IMR-90 (cell line): ENCODE measurements around the gene SYNGR3. TPM values are rescaled to one million over a fixed set of nuclear protein-coding genes. Genes with fewer than 3 reads are reported as not detected.

Experiments used
- ATAC-seq: fragments of 200-7000 bp; cut with Tn5 transposase; 2 replicates; pipeline ENCODE4 v1.9.1; 2020; ENCODE audit warnings: low read depth, mild to moderate bottlenecking, moderate library complexity
- BruUV-seq: library from RNA; stranded (reverse); fragments of 400-500 nt; replicated peaks from 2 replicates; lab custom pipeline; 2021; lab: Mats Ljungman, UMichigan
- CTCF ChIA-PET: fragments of 300-600 bp; formaldehyde crosslinking; extraction: SDS; loops from one replicate; lab custom pipeline; 2021; ENCODE audit warnings: antibody characterized with exemption; lab: Yijun Ruan, JAX
- POLR2A ChIA-PET: fragments of 300-600 bp; sonication (Branson Sonifier 250); formaldehyde crosslinking; loops from one replicate; lab custom pipeline; 2022; ENCODE audit warnings: antibody characterized with exemption; ENCODE audit not compliant: unreplicated experiment; lab: Charles Lee
- DNase-seq: peaks from one replicate; pipeline ENCODE4 v3.0.0; 2013
- H2AFZ ChIP-seq: replicated peaks from 2 replicates; pipeline ENCODE3; 2013; ENCODE audit warnings: low read length, mild to moderate bottlenecking; ENCODE audit not compliant: poor library complexity
- H2AK5ac ChIP-seq: 2 replicates; pipeline ENCODE4 v1.6.1; 2013; ENCODE audit warnings: low read depth, low read length, inconsistent platforms
- H2AK9ac ChIP-seq: replicated peaks from 2 replicates; pipeline ENCODE3; 2013; ENCODE audit warnings: mild to moderate bottlenecking, low read depth, low read length, moderate library complexity; ENCODE audit not compliant: poor library complexity
- H2BK120ac ChIP-seq: 2 replicates; pipeline ENCODE4 v1.6.1; 2013; ENCODE audit warnings: low read depth, low read length, inconsistent platforms
- H2BK15ac ChIP-seq: 3 replicates; pipeline ENCODE4 v1.6.1; 2013; ENCODE audit warnings: low read depth, low read length, inconsistent platforms
- H2BK20ac ChIP-seq: 2 replicates; pipeline ENCODE4 v1.6.1; 2013; ENCODE audit warnings: low read depth, mild to moderate bottlenecking, inconsistent platforms, low read length, moderate library complexity
- H2BK5ac ChIP-seq: 2 replicates; pipeline ENCODE4 v1.6.1; 2013; ENCODE audit warnings: mild to moderate bottlenecking, low read depth, low read length, inconsistent platforms; ENCODE audit not compliant: poor library complexity, severe bottlenecking
- H3K14ac ChIP-seq: replicated peaks from 2 replicates; pipeline ENCODE4 v1.6.1; 2013; ENCODE audit warnings: low read depth, low read length, inconsistent platforms
- H3K18ac ChIP-seq: 2 replicates; pipeline ENCODE4 v1.6.1; 2013; ENCODE audit warnings: low read depth, low read length, control low read depth
- H3K23ac ChIP-seq: 2 replicates; pipeline ENCODE4 v1.6.1; 2013; ENCODE audit warnings: low read depth, low read length, inconsistent platforms
- H3K27ac ChIP-seq: 2 replicates; pipeline ENCODE4 v1.5.1; 2013; ENCODE audit warnings: mild to moderate bottlenecking, control low read depth, low read length; ENCODE audit not compliant: insufficient read depth
- H3K27me3 ChIP-seq: 2 replicates; pipeline ENCODE4 v1.6.1; 2013; ENCODE audit warnings: low read length; ENCODE audit not compliant: control insufficient read depth, insufficient read depth
- H3K36me3 ChIP-seq: 2 replicates; pipeline ENCODE4 v1.6.1; 2013; ENCODE audit warnings: low read length, mixed read lengths; ENCODE audit not compliant: control insufficient read depth, insufficient read depth
- H3K4ac ChIP-seq: 2 replicates; pipeline ENCODE4 v1.6.1; 2013; ENCODE audit warnings: low read depth, low read length, inconsistent platforms
- H3K4me1 ChIP-seq: 2 replicates; pipeline ENCODE4 v1.6.1; 2013; ENCODE audit warnings: low read length, mixed read lengths; ENCODE audit not compliant: control insufficient read depth, insufficient read depth
- H3K4me2 ChIP-seq: 2 replicates; pipeline ENCODE4 v1.6.1; 2013; ENCODE audit warnings: low read depth, mild to moderate bottlenecking, control low read depth, low read length, moderate library complexity
- H3K4me3 ChIP-seq: 2 replicates; pipeline ENCODE4 v1.5.1; 2013; ENCODE audit warnings: low read depth, mild to moderate bottlenecking, control low read depth, low read length, moderate library complexity; ENCODE audit not compliant: insufficient read depth
- H3K56ac ChIP-seq: 2 replicates; pipeline ENCODE4 v1.6.1; 2013; ENCODE audit warnings: low read length, inconsistent platforms; ENCODE audit not compliant: insufficient read depth; ENCODE audit errors: extremely low read depth
- H3K79me1 ChIP-seq, 2 experiments: 2 replicates each; pipeline ENCODE4 v1.6.1; 2013; ENCODE audit warnings: low read length in 2 of 2, inconsistent platforms in 1 of 2, low read depth in 1 of 2
- H3K9ac ChIP-seq: 2 replicates; pipeline ENCODE4 v1.6.1; 2013; ENCODE audit warnings: low read depth, low read length, control low read depth
- H3K9me1 ChIP-seq: 2 replicates; pipeline ENCODE4 v1.6.1; 2013; ENCODE audit warnings: low read length, inconsistent platforms; ENCODE audit not compliant: insufficient read depth
- H3K9me3 ChIP-seq: 2 replicates; pipeline ENCODE4 v1.6.1; 2013; ENCODE audit warnings: low read length; ENCODE audit not compliant: control insufficient read depth, insufficient read depth
- H4K20me1 ChIP-seq: 2 replicates; pipeline ENCODE4 v1.6.1; 2013; ENCODE audit warnings: low read length, inconsistent platforms; ENCODE audit not compliant: insufficient read depth
- H4K5ac ChIP-seq: 2 replicates; pipeline ENCODE4 v1.6.1; 2013; ENCODE audit warnings: mild to moderate bottlenecking, low read depth, low read length, control low read depth
- H4K8ac ChIP-seq, 2 experiments: 2 replicates each; pipeline ENCODE4 v1.6.1; 2013; ENCODE audit warnings: low read depth in 2 of 2, low read length in 2 of 2, control low read depth in 1 of 2, inconsistent platforms in 1 of 2
- H4K91ac ChIP-seq: 2 replicates; pipeline ENCODE4 v1.6.1; 2013; ENCODE audit warnings: low read depth, low read length, inconsistent platforms; ENCODE audit not compliant: insufficient read depth
- ELK1 ChIP-seq: fragments of 150-350 bp; IDR thresholded peaks from 2 replicates; pipeline ENCODE4 v1.6.1; 2016; ENCODE audit warnings: low read depth, mild to moderate bottlenecking, low read length, moderate library complexity, borderline replicate concordance
- FOS ChIP-seq: fragments of 150-350 bp; IDR thresholded peaks from 2 replicates; pipeline ENCODE4 v1.6.1; 2016; ENCODE audit warnings: low read depth, low read length
- MAFK ChIP-seq: IDR thresholded peaks from 2 replicates; pipeline ENCODE4 v1.6.1; 2012; ENCODE audit warnings: low read depth, low read length, improper control_type of control experiment
- MAZ ChIP-seq: IDR thresholded peaks from 2 replicates; pipeline ENCODE4 v1.6.1; 2012; ENCODE audit warnings: low read depth, mild to moderate bottlenecking, low read length, improper control_type of control experiment, moderate library complexity, borderline replicate concordance
- RAD21 ChIP-seq: IDR thresholded peaks from 2 replicates; pipeline ENCODE4 v1.6.1; 2012; ENCODE audit warnings: low read length, improper control_type of control experiment
- RCOR1 ChIP-seq: IDR thresholded peaks from 2 replicates; pipeline ENCODE4 v1.6.1; 2012; ENCODE audit warnings: mild to moderate bottlenecking, low read length, improper control_type of control experiment; ENCODE audit not compliant: insufficient replicate concordance
- SMC3 ChIP-seq: fragments of 150-350 bp; IDR thresholded peaks from 2 replicates; pipeline ENCODE4 v1.6.1; 2016; ENCODE audit warnings: low read depth, mild to moderate bottlenecking, antibody characterized with exemption, low read length, moderate library complexity
- WGBS, 2 experiments: methylation state at CpG; one replicate each; pipeline versions ENCODE4 v1.1.5 to v1.1.7; 2013; ENCODE audit warnings: missing lambda C conversion rate in 2 of 2; ENCODE audit not compliant: insufficient read length in 1 of 2; ENCODE audit errors: extremely low coverage in 2 of 2; 5-methylcytosine and 5-hydroxymethylcytosine counted together
- dilution Hi-C: fragments of 300-500 bp; cut with HindIII; formaldehyde crosslinking; loops from one replicate; pipeline ENCODE4 v1.14.3; 2018; ENCODE audit warnings: low sequenced_read_pairs; ENCODE audit not compliant: unreplicated experiment
- in situ Hi-C: fragments of 300-500 bp; cut with MboI; formaldehyde crosslinking; loops from 3 replicates; pipeline ENCODE4 v1.14.3; 2019; ENCODE audit warnings: low sequenced_read_pairs, inconsistent platforms, mixed read lengths
- intact Hi-C: fragments of 100-400 bp; cut with micrococcal nuclease; formaldehyde crosslinking; loops from 2 replicates; pipeline ENCODE4 v1.10.0; 2022
- polyA plus RNA-seq, 3 experiments: library from polyadenylated mRNA; depleted of rRNA; stranded (reverse); fragments of >200 nt; gene quantifications; 2 replicates each; pipeline ENCODE4 v1.2.3, GENCODE V29; 2012; ENCODE audit warnings: low replicate concordance in 1 of 3
- total RNA-seq: library from RNA; depleted of rRNA; stranded (reverse); fragments of >200 nt; gene quantifications from 2 replicates; pipeline ENCODE4 v1.2.3, GENCODE V29; 2012

SYNGR3 gene
- total and polyA plus RNA-seq, 2 of the 4 experiments (the other 2 are of a cell fraction), result 1.8 to 5.8 TPM

- Histone ChIP-seq H3K79me1 (peaks cover 3 to 29% of the 10 kb centered on the region in 2 experiments; a peak in 3 of 4 replicates), H3K4me1 (peaks cover 7% of the 10 kb centered on the region), H2BK15ac (no peak overlapping the region), H3K9me1 (0 out of 2 replicates have a peak, but pooled peaks cover 8% of the 10 kb centered on the region), H2AK9ac (peak overlapping the region; percentile 100), H3K18ac (peak overlapping the region; percentile 28; the same call in 1 of the 2 replicates), H2AFZ (peak overlapping the region; percentile 100), H3K27ac (peak overlapping the region; percentile 37), H2BK20ac (no peak overlapping the region), H3K27me3 (peaks cover 2% of the 10 kb centered on the region; the same call in 1 of the 2 replicates), H4K8ac (peak overlapping the region; percentile 89 to 90), H3K23ac (peak overlapping the region; percentile 79), H3K4me2 (peak overlapping the region; percentile 74), H3K9ac (peak overlapping the region; percentile 83), H2AK5ac (peak overlapping the region; percentile 77), H3K36me3 (peaks cover 25% of the 10 kb centered on the region), H4K5ac (peak overlapping the region; percentile 85), H3K9me3 (no peaks in the 10 kb centered on the region), H4K20me1 (peaks cover 35% of the 10 kb centered on the region), H3K56ac (no peak overlapping the region), H2BK120ac (peak overlapping the region; percentile 54), H3K4ac (peak overlapping the region; percentile 70), H3K14ac (peak overlapping the region; percentile 76), H3K4me3 (peak overlapping the region; percentile 19; the same call in 1 of the 2 replicates), H4K91ac (peak overlapping the region; percentile 35; the same call in 1 of the 2 replicates), H2BK5ac (peak overlapping the region; percentile 15)
- ATAC-seq, result no peak
- ChIA-PET POLR2A (no interaction called here), CTCF (no interaction called here)
- TF ChIP-seq MAFK (no peak), MAZ (no peak), RAD21 (no peak), RCOR1 (no peak), FOS (no peak), SMC3 (no peak), ELK1 (no peak)
- in situ Hi-C loops, result no loop called here
- no TSS peak for BruUV-seq
- dilution Hi-C loops, result no loop called here
- no peak for DNase-seq
- 55% methylated on average over 2 of the region's 14 CpGs; no CpG with 5 or more reads in 1 of the 2 experiments for WGBS, 2 experiments
- intact Hi-C loops, result no loop called here
Observed at GRCh38 chr16:1958715-1959268, 31.0 kb upstream of the SYNGR3 start.
